GM11168 (cell line): ENCODE data around the gene ZMIZ1.

ENCODE experiments used
- in situ Hi-C: fragments of 300-500 bp; cut with MboI; formaldehyde crosslinking; loops from one replicate; pipeline ENCODE4 v1.12.0; 2022; ENCODE audit warnings: low sequenced_read_pairs; ENCODE audit not compliant: unreplicated experiment

Gene ZMIZ1

DNA sequence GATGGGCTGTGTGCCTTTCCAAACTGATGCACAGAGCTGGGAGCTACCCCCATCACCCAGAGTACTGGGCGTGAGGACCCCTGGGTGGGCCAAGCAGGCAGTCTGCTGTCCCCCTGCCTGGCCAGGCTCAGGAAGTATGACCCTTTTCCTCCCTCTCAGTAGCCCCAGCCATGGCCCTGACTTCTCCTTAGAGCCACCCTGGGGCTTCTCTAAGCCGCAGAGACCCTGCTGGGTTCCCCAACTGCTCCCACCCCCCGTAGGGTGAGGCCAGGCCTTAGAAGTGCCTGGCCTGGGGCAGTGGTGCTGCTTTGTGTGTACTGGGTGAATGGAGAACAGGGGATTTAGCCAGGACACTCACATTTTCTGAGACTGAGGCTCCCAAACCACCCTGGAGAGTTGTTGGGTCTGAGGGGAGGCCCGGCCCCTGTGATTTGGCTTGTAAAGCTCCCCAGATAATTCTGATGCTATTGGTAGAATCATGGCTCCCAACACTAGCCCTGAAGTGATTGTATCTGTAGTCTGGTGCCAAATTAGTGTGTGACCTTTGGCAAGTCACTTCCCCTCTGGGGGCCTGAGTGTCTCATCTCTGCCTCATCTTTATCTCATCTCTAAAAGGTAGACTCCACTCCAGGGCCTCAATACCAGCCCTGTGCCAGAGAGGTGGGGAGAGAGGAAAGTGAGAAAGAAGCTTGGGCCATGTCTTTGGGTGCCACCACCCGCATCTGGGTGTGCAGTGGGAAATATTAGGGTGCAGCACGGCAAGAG lies 178.8 kb downstream of the ZMIZ1 start:
- in situ Hi-C loops, result no loop called here

DNA sequence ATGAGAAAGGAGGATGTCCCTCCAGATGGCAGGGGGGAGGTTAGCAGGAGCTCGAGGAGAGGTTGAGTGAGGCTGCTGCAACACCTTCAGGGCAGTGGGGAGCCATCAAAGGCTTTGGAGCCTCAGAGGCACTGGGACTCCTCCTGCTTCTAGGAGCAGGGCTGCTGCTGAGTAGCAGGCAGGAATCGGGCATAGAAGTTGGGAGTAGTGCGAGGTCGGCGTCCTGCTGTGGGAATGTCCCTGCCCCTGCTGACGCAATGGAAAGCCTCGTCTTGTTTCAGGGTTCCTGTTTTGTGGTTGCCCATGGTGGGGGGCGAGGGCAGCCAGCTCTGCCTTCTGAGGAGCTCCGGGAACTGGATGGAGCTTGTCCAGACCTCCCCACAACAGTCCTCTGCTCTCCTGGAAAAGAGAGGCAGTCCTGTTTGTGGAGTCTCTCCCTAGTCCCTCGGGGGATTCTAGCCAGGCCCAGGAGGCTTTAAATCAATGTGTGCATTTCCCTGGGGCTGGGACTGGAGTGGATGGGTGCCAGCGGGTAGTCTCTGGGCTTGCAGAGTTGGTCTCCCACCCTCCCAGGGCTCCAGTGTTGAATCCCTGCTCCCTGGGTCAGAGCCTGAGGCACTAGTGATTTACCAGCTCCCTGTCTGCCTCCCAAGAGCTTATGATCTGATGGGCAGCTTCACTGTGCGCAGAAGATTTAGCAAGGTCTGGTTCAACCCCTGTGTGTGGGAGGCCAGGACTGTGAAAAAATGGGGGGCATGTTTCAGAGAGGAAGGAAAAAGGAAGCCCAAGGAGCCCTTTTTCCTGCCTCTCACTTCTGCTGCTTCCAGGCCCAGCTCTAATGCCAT lies 179.8 kb downstream of the ZMIZ1 start:
- in situ Hi-C loops, result no loop called here

DNA sequence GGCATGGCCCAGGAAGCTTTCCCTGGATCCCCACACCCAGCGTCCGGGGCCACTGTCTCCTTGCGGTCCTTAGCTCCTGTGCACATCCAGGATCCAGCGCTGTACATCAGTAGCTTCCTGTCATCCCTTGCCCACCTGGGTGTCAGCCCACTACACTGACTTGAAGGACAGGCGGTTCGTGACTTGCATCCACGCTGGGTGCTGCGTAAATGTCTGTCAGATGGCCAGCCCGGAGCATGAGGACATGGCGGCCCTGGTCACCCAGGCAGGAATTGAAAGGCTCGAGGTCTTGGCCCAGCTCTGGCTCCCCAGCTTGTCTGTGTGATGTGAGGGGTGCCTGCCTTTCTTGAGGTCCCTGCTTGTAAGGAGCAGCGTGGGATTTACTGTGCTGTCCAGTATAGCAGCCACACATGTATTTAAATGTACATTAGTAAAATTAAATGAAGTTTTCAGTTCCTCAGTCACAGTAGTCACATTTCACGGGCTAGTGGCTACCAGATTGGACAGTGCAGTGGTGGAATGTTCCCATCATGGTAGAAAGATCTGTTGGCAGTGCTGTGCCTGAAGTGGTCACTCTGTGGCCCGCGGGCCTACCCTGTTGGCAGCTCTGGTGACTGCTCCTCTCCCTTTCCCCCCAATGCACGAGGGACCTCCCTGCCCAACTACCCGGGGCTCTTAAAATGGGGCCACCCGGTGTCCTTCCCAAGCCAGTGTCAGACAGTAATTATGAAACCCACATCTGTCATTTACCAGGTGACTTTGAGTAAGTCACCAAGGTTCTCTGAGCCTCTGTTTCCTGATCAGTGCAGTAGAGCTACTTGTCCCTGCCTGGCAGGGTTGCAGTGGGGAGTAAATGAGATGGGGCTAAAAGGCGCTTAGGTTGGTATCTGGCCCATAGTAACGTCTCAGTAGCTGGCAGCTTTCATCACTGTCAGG lies 180.7 kb downstream of the ZMIZ1 start:
- in situ Hi-C loops, result no loop called here

DNA sequence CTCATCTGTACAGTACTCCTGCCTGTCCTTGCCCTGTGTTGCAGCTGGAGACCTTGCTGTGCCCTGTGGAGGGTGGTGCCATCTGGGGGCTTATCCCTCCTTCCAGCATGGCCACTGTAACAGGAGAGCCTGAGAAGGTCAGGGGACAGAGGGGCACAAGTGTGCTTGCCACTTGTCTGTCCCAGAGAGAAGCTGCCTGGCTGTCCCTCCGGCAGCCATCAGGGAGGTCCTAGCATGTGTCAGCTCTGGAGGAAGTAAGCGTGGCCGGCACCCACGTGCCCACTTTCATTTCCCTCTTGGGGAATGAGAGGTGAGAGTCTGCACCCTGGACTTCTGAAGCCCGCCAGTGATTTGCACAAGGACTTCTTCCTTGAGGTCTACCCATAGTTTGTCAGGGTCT lies 181.5 kb downstream of the ZMIZ1 start:
- in situ Hi-C loops, result no loop called here

DNA sequence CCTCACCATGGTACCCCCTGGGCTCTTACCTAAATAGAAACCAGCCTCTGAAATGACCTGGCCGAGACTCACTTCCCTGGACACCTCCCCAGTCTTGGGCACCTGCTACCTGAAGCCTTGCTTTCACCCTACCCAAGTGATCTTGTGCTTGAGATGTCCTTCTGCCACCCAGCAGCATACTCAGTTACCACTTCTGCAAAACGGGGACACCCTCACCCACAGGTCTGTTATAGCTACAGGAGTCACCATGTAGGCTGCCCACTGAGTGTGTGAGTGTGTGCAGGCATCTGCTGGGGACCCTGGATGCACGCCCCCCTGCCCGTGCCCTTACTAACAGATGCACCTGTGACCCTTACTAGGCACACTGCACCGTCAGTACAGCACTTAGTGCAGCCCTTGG lies 183.7 kb downstream of the ZMIZ1 start:
- in situ Hi-C loops, result no loop called here

DNA sequence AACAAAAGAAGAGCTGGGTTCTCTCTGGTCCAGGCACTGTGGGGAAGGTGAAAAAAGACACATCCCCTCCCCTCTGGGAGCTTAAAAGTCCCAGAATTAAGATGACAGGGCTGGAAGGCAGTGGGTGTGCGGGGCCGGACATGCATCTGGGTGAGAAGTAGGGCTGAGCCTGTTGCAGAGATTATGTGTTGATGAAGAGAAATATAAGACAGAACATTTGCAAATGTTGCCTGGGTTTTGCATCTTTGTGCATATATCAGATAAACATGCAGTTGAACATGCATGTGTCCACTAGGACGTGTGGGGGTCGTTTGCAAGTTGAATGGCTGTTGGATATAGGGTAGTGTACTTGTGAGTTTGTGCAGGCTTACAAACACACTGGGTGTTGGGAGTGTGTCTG lies 184.2 kb downstream of the ZMIZ1 start:
- in situ Hi-C loops, result no loop called here

DNA sequence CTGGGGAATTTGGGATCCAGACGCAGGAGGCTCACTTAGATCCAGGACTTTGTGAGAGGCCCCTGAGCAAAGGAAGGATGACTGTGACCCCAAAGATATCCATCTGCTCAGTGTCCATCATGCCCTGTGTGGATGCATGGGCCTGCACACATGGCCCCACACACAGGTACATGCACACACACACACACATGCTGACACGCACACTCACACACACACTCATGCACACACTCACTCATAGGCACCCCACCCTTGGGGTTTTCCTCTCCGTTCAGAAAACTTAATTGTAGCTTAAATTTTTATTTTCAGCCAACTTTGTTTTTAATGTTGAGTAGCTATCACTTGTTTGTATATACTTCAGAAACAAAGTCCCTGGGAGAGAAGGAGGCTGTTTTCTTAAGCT lies 184.9 kb downstream of the ZMIZ1 start:
- in situ Hi-C loops, result no loop called here

DNA sequence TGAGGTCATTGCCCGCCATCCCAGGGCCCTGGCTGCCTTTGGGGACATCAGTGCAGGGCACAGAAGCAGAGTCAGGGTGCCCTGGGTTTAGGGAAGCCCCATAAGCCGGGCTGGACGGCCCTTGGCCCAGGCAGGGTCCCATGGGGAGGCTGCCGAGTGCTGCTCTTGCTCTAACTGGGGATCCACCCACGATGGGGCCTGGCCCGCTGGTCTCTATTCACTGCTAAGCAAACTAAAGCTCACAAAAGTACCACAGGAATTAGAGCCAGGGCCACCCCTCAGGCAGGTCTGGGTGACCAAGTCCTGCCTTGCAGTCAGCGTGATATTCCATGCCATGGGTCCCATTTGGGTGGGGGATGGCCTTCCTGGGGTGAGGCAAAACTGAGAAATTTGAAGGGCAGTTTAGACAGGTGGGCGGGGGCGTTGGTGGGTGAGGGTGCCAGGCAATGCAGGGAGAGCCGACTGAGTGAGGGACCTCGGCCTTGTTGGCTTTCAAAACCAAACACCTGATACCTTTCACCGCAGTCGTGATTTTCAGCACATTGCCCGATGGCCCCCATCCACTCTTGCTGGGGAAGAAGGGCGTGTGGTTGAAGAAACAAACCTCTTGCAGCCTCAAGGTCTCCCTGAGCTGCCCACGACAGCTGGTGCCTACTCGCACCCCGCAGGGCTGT lies 185.7 kb downstream of the ZMIZ1 start:
- in situ Hi-C loops, result no loop called here

DNA sequence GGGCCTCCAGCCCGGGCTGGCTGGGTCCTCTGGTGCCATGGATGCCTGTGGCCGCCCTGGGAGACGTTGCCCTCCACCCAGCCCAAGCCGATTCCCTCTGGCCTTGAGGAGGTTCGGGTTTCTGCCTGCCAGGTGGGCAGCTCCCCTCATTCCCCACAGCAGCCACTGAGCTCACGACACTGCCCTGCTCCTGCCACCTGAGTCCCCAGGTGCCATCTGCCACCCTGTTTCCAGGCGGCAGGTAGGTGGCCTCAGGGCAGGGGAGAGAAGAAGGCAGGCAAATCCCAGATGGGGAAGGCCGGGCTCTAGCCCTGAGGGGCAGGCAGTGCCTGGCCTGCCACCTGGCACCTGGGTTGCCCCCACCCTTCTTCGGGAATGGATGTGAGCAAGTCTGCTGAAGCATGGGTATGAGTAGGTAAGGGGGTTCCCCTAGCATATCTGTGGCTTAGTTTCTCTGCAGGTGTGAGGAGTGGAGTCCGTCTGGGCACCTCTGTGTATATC lies 186.3 kb downstream of the ZMIZ1 start:
- in situ Hi-C loops, result no loop called here

DNA sequence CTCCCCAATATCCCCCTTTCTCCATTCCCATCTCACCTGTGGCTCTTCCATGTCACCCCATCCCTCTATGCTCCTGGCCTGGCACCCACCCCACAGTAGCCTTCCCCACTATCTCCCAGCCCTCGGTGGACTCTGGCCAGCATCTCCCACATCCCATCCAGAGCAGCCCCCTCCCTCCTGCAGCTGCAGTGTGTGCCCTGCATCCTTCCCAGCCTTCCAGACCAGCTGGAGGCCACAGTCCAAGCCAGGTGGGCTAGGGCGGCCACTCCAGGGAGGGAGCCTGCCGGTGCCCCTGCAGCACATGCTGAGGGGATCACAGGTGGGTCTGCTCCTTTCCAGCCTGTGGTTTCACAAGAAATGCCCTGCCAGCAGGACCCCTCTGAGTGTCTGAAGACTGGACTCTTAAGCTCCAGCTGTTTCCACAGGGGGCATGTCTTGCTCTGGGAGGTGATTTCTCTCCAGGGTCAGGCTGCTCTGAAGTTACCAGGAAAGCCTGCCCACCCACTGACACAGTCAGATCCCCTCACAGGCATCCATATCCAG lies 187.6 kb downstream of the ZMIZ1 start:
- in situ Hi-C loops, result no loop called here

DNA sequence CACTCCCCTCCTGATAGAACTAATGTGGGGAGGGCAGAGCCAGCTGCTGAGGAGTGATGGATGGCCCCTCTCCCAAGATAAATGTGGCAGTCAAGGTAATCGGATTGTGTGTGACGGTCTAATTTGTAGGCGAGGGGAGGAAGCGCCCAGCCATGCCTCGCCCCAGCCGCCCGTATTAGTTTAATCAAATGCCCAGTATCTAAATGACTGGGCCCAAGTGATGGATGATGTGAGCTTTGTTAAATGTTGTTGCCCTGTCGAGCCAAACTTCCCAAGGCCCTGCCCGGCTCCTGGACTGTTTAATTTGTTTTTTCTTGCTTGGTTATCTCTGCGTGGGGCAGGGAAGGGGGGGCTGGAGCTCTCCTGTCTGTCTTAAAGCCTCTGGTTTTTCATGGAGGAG lies 190.1 kb downstream of the ZMIZ1 start:
- in situ Hi-C loops, result no loop called here

DNA sequence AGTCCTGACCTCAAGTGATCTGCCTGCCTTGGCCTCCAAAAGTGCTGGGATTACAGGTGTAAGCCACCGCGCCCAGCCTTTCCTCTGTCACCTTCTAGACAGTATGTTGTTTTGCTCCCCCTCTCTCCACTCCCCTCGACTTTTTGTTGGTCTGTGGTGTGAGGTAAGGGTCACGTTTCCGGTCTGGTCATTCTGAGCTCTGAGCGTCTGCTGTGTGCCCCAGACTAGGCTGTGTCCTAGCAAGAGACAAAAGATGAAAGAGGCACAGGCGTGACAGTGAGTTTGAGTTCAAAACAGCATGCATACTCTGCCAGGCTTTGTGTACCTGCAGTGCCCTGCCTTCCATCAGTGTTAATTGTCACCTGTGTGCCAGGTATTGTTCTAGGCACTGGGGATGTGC lies 191.1 kb downstream of the ZMIZ1 start:
- in situ Hi-C loops, result no loop called here

DNA sequence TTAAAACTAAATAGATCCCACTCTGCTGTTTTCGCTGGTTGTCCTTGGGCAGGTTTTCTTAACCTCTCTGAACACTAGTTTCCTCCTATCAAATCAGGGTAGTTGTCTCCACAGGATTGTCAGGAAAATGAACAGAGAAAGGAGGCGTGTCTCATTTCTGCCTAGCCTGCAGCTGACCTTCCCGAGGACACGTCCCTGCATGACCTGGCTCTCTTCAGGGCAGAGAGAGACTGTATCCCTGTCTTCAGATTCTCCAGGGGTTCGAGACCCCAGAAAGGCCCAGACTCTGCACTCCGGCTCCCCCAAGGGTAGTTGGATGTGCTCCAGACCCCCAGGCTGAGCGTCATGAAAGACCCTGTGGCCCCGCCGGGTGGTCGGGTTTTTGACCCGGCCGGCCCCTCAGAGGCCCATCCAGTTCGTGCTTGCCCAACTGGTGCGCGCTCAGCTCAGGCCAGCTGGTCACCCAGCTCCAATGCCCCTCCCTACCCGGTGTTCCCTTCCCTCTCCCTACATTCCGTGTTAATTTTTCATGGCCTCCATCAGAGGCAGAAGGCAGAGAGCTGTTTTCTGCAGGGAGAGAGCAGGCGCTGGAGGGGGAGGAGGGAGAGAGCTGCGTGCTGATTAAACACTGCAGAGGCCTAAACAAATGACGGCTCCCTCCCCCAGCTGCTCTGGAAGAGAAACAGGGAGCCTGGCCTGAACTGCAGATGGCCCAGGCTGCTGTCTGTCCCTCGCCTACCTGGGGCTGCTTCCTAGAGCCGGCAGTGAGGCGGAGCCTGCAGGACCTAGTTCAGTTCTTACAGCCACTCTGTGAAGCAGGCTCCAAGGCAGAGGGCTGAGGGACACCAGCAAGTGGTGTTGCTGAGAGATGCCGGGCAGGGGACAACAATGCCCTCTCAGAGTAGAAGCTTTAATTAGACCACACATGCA lies 192.3 kb downstream of the ZMIZ1 start:
- in situ Hi-C loops, result no loop called here

DNA sequence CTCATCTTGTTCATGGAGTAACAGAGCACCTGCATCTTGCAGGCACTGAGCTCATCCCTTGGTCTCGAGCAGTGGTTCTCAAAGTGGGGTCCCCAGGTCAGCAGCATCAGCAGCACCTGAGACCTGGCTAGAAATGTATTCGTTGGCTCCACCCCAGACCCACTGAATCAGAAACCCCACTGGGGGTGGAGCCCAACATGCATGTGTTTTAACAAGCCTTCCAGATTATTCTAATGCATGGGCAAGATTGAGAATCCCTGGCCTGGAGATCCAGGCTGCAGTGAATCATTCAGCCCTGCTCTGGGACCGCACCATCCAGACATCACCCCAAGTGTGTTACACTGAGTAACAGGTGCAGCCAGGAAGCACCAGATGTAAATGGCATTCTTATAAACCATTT lies 193.4 kb downstream of the ZMIZ1 start:
- in situ Hi-C loops, result no loop called here

DNA sequence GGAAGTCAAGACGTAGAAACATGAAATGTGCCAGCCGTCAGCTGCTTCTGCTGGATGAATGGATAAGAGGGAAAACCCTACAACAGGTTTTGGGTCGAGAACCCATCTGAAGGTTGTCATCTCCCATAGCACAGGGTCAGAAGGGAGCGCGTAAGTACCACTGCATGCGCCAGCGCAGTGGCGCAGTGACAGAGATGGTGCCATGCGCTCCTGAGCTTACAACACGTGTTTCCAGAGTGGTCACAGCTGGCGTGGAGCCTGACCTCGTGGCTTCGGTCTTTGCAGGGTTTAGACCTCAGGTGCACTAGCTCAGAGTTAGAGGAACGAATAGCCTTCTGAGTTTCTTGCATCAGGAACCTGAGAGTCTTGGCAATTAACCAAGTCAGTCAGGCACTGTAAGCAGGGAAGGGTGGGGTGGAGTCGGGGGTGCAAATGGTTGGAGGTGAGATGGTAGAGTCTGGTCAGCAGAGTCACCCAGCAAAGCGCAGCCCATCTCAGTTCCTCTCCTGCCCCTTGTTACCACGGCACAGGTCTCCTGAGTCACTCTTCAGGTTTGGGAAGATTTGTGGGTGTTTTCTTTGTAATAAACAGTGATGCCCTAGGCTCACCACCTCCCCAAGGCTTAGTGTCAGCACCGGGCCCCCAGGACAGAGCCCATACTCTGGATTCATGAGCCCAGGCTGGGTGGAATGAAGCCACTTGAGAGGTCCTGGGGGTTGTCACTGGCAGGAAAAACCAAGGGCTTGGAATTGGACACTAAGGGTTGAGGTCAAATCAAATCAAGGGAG lies 194.4 kb downstream of the ZMIZ1 start:
- in situ Hi-C loops, result no loop called here

DNA sequence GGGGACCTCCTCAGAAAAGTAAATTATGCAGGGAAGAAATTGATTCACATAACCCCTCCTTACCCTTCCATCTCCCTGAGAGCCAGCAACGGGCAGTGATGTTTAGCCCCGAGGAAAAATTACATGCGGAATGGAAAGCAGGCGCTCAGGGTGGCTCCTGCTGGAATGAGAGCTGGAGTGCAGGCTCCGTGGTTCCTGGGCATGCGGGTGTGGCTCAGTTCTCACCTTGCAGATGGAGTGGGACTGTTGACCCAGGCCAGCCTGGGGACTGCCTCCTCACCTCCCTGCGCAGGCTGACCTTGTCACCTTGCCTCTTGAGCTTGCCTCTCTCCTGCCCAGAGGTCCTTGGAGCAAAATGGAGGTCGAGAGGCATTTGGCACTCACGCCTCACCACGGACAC lies 195.2 kb downstream of the ZMIZ1 start:
- in situ Hi-C loops, result no loop called here

DNA sequence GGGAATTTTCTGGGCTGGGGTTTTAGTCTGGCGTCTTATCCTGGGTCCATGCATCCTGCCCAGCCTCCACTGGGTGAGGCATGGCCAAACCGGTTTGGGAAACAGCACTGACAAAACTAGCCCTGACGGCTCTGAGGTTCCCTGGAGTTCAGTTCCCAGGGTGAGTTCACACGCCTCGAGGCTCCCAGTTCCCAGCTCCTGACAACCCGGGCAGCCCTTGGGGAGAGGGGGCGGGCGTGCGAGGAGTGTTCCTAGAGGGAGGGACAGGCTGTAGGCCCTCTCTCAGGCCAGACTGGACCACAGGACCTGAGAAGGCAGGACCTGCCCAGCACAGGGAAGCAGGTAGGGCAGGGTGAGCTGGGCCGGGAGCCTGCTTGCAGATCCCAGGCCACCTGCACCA lies 196.2 kb downstream of the ZMIZ1 start:
- in situ Hi-C loops, result no loop called here

DNA sequence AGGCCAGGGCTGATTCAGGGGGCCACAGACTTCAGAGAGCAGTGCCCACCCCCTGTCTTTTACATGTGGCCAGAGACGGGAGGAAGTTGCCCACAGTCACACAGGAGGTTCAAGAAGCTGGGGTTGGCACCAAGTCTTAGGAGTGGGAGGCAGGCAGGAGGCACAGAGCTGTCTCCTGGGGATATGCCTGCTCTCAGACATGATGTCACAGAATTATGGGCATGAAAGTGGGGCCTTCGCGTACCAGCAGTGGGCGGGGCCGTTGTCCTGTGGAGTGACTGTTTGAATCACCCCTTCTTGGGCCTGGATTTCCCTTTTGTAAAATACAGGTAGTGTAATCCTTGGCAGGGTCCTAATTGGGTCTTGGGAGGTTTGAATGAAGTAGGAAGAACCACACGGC lies 197.3 kb downstream of the ZMIZ1 start:
- in situ Hi-C loops, result no loop called here
